ENCODE results near the gene ARF4.

Gene ARF4

DNA sequence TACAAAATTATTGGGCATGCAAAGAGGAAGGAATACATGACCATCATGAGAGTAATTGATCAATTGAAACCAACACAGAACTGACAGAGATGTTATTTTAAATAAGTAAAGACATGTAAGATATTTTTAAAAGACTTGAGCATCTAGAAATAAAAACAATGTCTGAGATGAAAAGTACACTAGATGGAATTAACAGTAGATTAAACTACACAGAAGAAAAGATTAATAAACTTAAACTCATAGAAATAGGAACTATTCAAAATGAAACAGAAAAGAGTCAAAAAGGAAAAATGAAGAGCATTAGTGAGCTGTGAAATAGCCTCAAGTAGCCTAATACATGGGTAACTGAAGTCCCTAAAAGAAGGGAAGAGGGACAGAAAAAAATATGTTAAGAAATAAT lies 8.5 kb upstream of the ARF4 start:
- H3K27ac ChIP-seq (ENCODE audit: low read depth, low read length): no peak overlapping the region
- peaks cover 3% of the 10 kb centered on the region; the same call in 1 of the 2 replicates for H3K9me3 ChIP-seq (ENCODE audit: control insufficient read depth, insufficient read depth, low read length)
- H3K36me3 ChIP-seq (ENCODE audit: control insufficient read depth, insufficient read depth, low read length): no peaks in the 10 kb centered on the region
- no peaks in the 10 kb centered on the region for H3K4me1 ChIP-seq (ENCODE audit: control insufficient read depth, insufficient read depth, low read length)
- H3K9ac ChIP-seq (ENCODE audit: low read depth, low read length): no peak overlapping the region
- no peak overlapping the region for H3K4me3 ChIP-seq (ENCODE audit: low read depth, low read length)
- no peaks in the 10 kb centered on the region for H3K27me3 ChIP-seq (ENCODE audit: control insufficient read depth, insufficient read depth, low read length)

DNA sequence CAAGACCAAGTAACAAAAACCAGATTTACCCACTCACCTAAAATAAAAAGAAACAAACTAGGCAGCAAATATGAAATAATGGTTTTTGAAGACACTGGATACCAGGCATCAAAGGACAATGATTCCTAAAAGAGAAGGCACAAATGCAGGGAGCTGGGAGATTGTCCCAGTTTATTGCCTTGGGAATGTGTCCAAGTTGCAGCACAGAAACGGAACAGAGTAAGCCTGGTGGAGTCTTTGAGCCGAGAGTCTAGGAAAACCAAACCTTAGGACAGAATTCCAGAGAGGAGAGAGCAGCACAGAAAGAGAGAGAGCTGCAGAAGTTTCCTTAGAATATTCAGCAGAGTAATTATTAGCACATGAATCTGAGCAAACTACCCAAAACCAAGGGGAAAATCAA lies 7.8 kb upstream of the ARF4 start:
- no peaks in the 10 kb centered on the region for H3K27me3 ChIP-seq (ENCODE audit: control insufficient read depth, insufficient read depth, low read length)
- no peak overlapping the region for H3K27ac ChIP-seq (ENCODE audit: low read depth, low read length)
- H3K36me3 ChIP-seq (ENCODE audit: control insufficient read depth, insufficient read depth, low read length): no peaks in the 10 kb centered on the region
- peaks cover 3% of the 10 kb centered on the region; the same call in 1 of the 2 replicates for H3K9me3 ChIP-seq (ENCODE audit: control insufficient read depth, insufficient read depth, low read length)
- no peak overlapping the region for H3K4me3 ChIP-seq (ENCODE audit: low read depth, low read length)
- no peaks in the 10 kb centered on the region for H3K4me1 ChIP-seq (ENCODE audit: control insufficient read depth, insufficient read depth, low read length)
- H3K9ac ChIP-seq (ENCODE audit: low read depth, low read length): no peak overlapping the region

DNA sequence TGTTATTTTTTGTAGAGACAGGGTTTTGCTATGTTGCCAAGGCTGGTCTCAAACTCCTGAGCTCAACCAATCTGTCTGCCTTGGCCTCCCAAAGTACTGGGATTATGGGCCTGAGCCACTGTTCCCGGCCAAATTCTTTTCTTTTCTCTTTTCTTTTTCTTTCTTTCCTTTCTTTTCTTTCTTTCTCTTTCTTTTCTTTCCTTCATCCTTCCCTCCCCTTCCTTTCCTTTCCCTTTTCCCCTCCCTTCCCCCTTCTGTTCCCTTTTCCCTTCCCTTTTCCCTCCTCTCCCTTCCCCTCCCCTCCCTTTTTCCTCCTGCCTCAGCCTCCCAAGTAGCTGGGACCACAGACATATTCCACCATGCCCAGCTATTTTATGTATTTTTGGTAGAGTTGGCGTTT lies 3.1 kb upstream of the ARF4 start:
- Histone ChIP-seq H3K27ac (ENCODE audit: low read depth, low read length) (no peak overlapping the region), H3K9me3 (ENCODE audit: control insufficient read depth, insufficient read depth, low read length) (peaks cover 3% of the 10 kb centered on the region; the same call in 1 of the 2 replicates), H3K4me3 (ENCODE audit: low read depth, low read length) (no peak overlapping the region), H3K36me3 (ENCODE audit: control insufficient read depth, insufficient read depth, low read length) (peaks cover 3% of the 10 kb centered on the region), H3K27me3 (ENCODE audit: control insufficient read depth, insufficient read depth, low read length) (no peaks in the 10 kb centered on the region), H3K4me1 (ENCODE audit: control insufficient read depth, insufficient read depth, low read length) (peaks cover 11% of the 10 kb centered on the region), H3K9ac (ENCODE audit: low read depth, low read length) (no peak overlapping the region)

DNA sequence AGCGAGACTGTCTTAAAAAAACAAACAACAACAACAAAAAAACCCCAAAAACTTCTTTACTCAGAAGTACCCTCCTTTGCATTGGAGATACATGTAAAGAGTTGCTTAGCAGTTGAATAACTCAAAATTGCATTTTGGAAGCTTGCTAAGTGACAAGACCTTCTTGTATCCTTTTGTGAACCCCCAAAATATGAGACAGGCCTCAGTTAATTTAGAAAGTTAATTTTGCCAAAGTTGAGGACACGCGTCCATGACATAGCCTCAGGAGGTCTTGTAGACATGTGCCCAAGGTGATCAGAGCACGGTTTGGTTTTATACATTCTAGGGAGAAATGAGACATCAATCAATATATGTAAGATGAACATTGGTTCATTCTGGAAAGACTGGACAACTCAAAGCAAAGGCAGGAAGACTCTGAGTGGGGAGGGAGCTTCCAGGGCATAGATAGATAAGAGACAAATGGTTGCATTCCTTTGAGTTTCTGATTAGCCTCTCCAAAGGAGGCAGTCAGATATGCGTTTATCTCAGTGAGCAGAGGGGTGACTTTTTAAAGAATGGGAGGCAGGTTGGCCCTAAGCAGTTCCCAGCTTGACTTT lies 1.7 kb upstream of the ARF4 start:
- Histone ChIP-seq H3K9ac (ENCODE audit: low read depth, low read length) (peak overlapping the region; percentile 25; the same call in 1 of the 2 replicates), H3K4me1 (ENCODE audit: control insufficient read depth, insufficient read depth, low read length) (peaks cover 19% of the 10 kb centered on the region), H3K4me3 (ENCODE audit: low read depth, low read length) (peak overlapping the region; percentile 97), H3K9me3 (ENCODE audit: control insufficient read depth, insufficient read depth, low read length) (no peaks in the 10 kb centered on the region), H3K27me3 (ENCODE audit: control insufficient read depth, insufficient read depth, low read length) (no peaks in the 10 kb centered on the region), H3K27ac (ENCODE audit: low read depth, low read length) (peak overlapping the region; percentile 99), H3K36me3 (ENCODE audit: control insufficient read depth, insufficient read depth, low read length) (peaks cover 14% of the 10 kb centered on the region)

DNA sequence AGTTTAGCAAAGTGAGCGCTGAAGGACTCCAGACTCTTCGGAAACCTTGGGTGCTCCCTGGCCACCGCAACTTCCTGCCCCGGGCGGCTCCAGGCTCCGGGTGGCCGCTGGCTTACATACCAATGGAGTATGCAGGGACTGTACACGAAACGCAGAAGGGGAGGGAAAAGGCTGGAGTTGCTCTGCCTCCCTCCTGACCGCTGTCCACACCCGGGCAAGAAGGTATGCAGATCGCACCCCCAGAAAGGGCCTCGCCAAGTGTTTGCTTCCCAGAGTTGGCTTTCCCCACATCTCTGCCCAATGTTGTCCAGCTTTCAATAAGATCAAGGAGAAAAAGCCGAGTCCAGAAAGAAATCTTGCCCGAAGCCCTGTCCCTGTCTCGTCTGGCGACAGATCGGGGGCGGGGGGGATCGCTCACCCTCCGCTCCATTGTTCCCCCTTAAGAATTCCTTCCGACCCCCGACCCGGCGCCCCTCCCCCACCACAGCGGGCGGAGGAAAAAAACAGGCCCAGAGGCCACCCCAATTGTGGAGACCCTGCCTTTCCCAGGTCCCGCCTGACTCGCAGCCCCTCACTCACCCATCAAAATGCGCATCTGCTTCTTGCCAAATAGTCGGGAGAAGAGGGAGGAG lies 533 bp downstream of the ARF4 start:
- Histone ChIP-seq H3K27me3 (ENCODE audit: control insufficient read depth, insufficient read depth, low read length) (no peaks in the 10 kb centered on the region), H3K9me3 (ENCODE audit: control insufficient read depth, insufficient read depth, low read length) (no peaks in the 10 kb centered on the region), H3K4me1 (ENCODE audit: control insufficient read depth, insufficient read depth, low read length) (peaks cover 19% of the 10 kb centered on the region), H3K36me3 (ENCODE audit: control insufficient read depth, insufficient read depth, low read length) (peaks cover 25% of the 10 kb centered on the region), H3K9ac (ENCODE audit: low read depth, low read length) (peak overlapping the region; percentile 98), H3K4me3 (ENCODE audit: low read depth, low read length) (peak overlapping the region; percentile 97), H3K27ac (ENCODE audit: low read depth, low read length) (peak overlapping the region; percentile 99)

DNA sequence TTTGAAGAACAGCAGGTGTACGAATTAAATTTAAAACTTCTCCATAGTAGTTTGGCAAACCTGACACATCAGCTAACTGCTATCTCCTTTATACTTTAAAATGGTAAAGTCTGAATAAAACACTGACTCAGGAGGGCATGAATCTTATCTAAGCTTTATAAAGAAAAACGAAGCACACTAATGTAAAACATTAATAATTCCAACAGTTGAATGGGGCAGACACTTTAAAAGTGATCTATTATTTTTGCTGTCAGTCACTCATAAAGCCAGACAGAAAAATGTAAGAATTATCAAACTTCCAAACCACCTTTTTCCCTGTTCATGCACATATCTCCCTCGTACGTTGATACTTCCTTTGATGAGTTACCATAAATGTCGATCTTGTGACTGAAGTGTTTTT lies 2.6 kb downstream of the ARF4 start:
- Histone ChIP-seq H3K9ac (ENCODE audit: low read depth, low read length) (no peak overlapping the region; the same call in 1 of the 2 replicates), H3K4me3 (ENCODE audit: low read depth, low read length) (peak overlapping the region; percentile 97; the same call in 1 of the 2 replicates), H3K9me3 (ENCODE audit: control insufficient read depth, insufficient read depth, low read length) (no peaks in the 10 kb centered on the region), H3K4me1 (ENCODE audit: control insufficient read depth, insufficient read depth, low read length) (peaks cover 19% of the 10 kb centered on the region), H3K27ac (ENCODE audit: low read depth, low read length) (no peak overlapping the region), H3K27me3 (ENCODE audit: control insufficient read depth, insufficient read depth, low read length) (no peaks in the 10 kb centered on the region), H3K36me3 (ENCODE audit: control insufficient read depth, insufficient read depth, low read length) (peaks cover 25% of the 10 kb centered on the region)

DNA sequence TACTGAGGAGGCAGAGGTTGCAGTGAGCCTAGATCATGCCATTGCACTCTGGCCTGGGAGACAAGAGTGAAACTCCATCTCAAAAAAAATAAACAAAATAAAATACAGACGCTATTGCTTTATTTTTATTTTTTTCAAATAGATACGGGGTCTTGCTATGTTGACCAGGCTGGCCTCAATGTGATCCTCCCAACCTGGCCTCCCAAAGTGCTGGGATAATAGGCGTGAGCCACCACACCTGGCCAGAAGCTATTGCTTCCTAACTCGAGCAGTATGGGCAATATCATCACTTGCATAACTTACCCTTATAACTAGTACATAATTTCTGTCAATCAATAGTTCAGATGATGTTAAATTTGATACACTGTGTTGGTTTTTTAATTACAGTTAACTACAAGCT lies 3.0 kb downstream of the ARF4 start:
- Histone ChIP-seq H3K4me1 (ENCODE audit: control insufficient read depth, insufficient read depth, low read length) (peaks cover 19% of the 10 kb centered on the region), H3K27me3 (ENCODE audit: control insufficient read depth, insufficient read depth, low read length) (no peaks in the 10 kb centered on the region), H3K9me3 (ENCODE audit: control insufficient read depth, insufficient read depth, low read length) (no peaks in the 10 kb centered on the region), H3K4me3 (ENCODE audit: low read depth, low read length) (0 out of 2 replicates have a peak overlapping the region, but pooled peaks have one; percentile 97), H3K9ac (ENCODE audit: low read depth, low read length) (no peak overlapping the region), H3K27ac (ENCODE audit: low read depth, low read length) (no peak overlapping the region), H3K36me3 (ENCODE audit: control insufficient read depth, insufficient read depth, low read length) (peaks cover 25% of the 10 kb centered on the region)

DNA sequence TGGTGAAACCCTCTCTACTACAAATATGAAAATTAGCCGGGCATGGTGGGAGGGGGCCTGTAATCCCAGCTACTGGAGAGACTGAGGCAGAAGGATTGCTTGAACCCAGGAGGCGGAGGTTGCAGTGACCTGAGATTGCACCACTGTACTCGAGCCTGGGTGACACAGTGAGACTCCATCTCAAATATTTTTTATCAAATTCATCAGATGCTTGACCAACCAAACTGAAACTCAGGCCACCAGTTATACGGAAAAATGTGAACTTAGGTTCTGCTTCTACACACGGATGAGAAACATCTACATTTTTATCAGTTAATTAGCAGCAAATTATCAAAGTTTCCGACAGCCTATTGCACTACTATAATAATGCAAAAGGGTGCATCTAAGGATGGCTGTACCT lies 4.8 kb downstream of the ARF4 start:
- Histone ChIP-seq H3K4me3 (ENCODE audit: low read depth, low read length) (no peak overlapping the region), H3K27ac (ENCODE audit: low read depth, low read length) (no peak overlapping the region)

DNA sequence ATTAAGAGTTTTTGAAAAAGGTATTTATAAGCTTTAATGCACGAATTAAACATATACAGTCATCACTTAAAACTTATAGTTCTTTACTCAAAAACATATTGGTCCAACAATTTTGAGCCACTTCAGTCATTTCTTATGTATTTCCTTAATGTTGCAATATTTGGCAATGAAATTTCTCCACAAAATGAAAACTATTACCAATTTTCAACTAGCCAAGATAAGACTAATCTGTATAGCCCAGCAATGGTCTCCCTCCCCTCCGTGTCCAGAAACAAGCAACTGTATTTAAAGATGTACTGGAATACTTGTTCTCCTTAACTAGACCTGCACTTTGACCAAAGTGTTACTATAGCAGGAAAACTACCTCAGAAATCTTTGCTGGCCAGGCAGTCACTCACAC lies 9.2 kb downstream of the ARF4 start:
- Histone ChIP-seq H3K27ac (ENCODE audit: low read depth, low read length) (no peak overlapping the region), H3K27me3 (ENCODE audit: control insufficient read depth, insufficient read depth, low read length) (no peaks in the 10 kb centered on the region), H3K36me3 (ENCODE audit: control insufficient read depth, insufficient read depth, low read length) (peaks cover 24% of the 10 kb centered on the region), H3K4me1 (ENCODE audit: control insufficient read depth, insufficient read depth, low read length) (no peaks in the 10 kb centered on the region), H3K4me3 (ENCODE audit: low read depth, low read length) (no peak overlapping the region), H3K9me3 (ENCODE audit: control insufficient read depth, insufficient read depth, low read length) (no peaks in the 10 kb centered on the region), H3K9ac (ENCODE audit: low read depth, low read length) (no peak overlapping the region)

More for the DNA sequence above, 4.8 kb downstream of the ARF4 start:
- Histone ChIP-seq H3K4me1 (ENCODE audit: control insufficient read depth, insufficient read depth, low read length) (peaks cover 15% of the 10 kb centered on the region; the same call in 1 of the 2 replicates), H3K9ac (ENCODE audit: low read depth, low read length) (no peak overlapping the region), H3K36me3 (ENCODE audit: control insufficient read depth, insufficient read depth, low read length) (peaks cover 25% of the 10 kb centered on the region), H3K9me3 (ENCODE audit: control insufficient read depth, insufficient read depth, low read length) (no peaks in the 10 kb centered on the region), H3K27me3 (ENCODE audit: control insufficient read depth, insufficient read depth, low read length) (no peaks in the 10 kb centered on the region)

DNA sequence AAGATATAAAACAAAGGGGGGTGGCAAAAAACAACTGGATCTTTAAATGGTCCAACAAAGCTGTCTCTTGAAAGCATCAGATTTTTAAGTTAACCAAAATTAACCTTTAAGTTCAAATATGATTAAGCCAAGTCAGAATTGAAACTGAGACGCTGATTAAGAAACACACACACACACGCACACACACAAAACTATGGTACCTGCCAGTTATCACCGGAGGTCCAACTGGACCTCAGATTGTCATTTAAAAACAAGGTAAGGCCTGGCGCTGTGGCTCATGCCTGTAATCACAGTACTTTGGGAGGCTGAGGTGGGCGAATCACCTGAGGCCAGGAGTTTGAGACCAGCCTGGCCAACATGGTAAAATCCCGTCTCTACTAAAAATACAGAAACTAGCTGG lies 10.4 kb downstream of the ARF4 start:
- Histone ChIP-seq H3K4me3 (ENCODE audit: low read depth, low read length) (no peak overlapping the region), H3K4me1 (ENCODE audit: control insufficient read depth, insufficient read depth, low read length) (no peaks in the 10 kb centered on the region), H3K9ac (ENCODE audit: low read depth, low read length) (no peak overlapping the region), H3K9me3 (ENCODE audit: control insufficient read depth, insufficient read depth, low read length) (no peaks in the 10 kb centered on the region), H3K27ac (ENCODE audit: low read depth, low read length) (no peak overlapping the region), H3K36me3 (ENCODE audit: control insufficient read depth, insufficient read depth, low read length) (peaks cover 26% of the 10 kb centered on the region), H3K27me3 (ENCODE audit: control insufficient read depth, insufficient read depth, low read length) (no peaks in the 10 kb centered on the region)

DNA sequence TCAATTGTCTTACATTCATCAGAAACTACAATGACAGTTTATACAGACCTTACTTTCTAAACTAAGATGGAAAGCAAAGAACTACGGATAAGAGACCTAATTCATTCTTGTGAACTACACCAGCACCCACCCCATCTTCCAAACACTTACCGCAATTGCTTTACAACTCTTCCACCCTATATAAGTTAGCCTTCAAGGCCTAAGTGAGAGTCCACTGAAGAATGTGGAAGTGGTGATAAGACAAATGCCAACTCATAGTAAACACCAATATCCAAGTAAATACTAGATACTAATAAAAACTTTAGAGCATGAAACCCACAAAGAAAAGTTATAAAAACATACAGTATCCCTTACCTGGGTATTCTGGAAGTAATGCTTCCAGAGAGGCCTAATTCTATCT lies 13.6 kb downstream of the ARF4 start:
- Histone ChIP-seq H3K4me3 (ENCODE audit: low read depth, low read length) (no peak overlapping the region), H3K9ac (ENCODE audit: low read depth, low read length) (no peak overlapping the region), H3K27me3 (ENCODE audit: control insufficient read depth, insufficient read depth, low read length) (no peaks in the 10 kb centered on the region), H3K9me3 (ENCODE audit: control insufficient read depth, insufficient read depth, low read length) (no peaks in the 10 kb centered on the region), H3K36me3 (ENCODE audit: control insufficient read depth, insufficient read depth, low read length) (peaks cover 52% of the 10 kb centered on the region), H3K4me1 (ENCODE audit: control insufficient read depth, insufficient read depth, low read length) (no peaks in the 10 kb centered on the region), H3K27ac (ENCODE audit: low read depth, low read length) (no peak overlapping the region)

All from HUES48 (cell line).